Activated CD4-positive, alpha-beta T cell treated with anti-CD3 and anti-CD28 coated beads, Interleukin-2, amount 10 ng/mL, durations not matched to agents 7 days and 5 days (primary cell): ENCODE data around the gene SH3BP4. TPM values are rescaled to one million over a fixed set of nuclear protein-coding genes. Genes with fewer than 3 reads are reported as not detected.

ENCODE experiments used
- CTCF ChIA-PET: fragments of 350-600 bp; sonication (Branson Sonifier 250); formaldehyde crosslinking; loops from one replicate; lab custom pipeline; 2021; ENCODE audit warnings: antibody characterized with exemption; lab: Charles Lee
- POLR2A ChIA-PET: fragments of 350-600 bp; sonication (Branson Sonifier 250); formaldehyde crosslinking; loops from one replicate; lab custom pipeline; 2021; ENCODE audit warnings: antibody characterized with exemption; lab: Charles Lee
- DNase-seq: peaks from one replicate; pipeline ENCODE4 v3.0.0-alpha.2; 2020
- H3K27ac Mint-ChIP-seq: one replicate; pipeline ENCODE4 v1.8.0; 2021; ENCODE audit warnings: mild to moderate bottlenecking, moderate library complexity, mixed read lengths
- H3K27me3 Mint-ChIP-seq: one replicate; pipeline ENCODE4 v1.8.0; 2021; ENCODE audit warnings: mixed read lengths
- H3K36me3 Mint-ChIP-seq: one replicate; pipeline ENCODE4 v1.8.0; 2021; ENCODE audit warnings: low read depth, mixed read lengths
- H3K4me1 Mint-ChIP-seq: one replicate; pipeline ENCODE4 v1.8.0; 2021; ENCODE audit warnings: mixed read lengths
- H3K4me3 Mint-ChIP-seq: one replicate; pipeline ENCODE4 v1.8.0; 2021; ENCODE audit warnings: mild to moderate bottlenecking, moderate library complexity, mixed read lengths
- H3K9me3 Mint-ChIP-seq: one replicate; pipeline ENCODE4 v1.8.0; 2021; ENCODE audit warnings: mixed read lengths
- total RNA-seq, 2 experiments: library from RNA; stranded (reverse); gene quantifications; one replicate each; pipeline ENCODE4 v1.2.3, GENCODE V29; 2021

The SH3BP4 gene
- total RNA-seq, 2 experiments from 2014 or later = not detected

GRCh38 chr2:235070063-235070706, 118.4 kb downstream of the SH3BP4 start:
- ChIA-PET CTCF (interaction anchor here (0.5 kb wide), 1 partner anchor 245 kb away, joined by 4 read pairs; no protein-coding TSS in a partner anchor), POLR2A (no interaction called here)
- Mint-ChIP-seq H3K4me3 (no peak overlapping the region), H3K27ac (no peak overlapping the region), H3K4me1 (no peaks in the 10 kb centered on the region), H3K27me3 (peaks cover 19% of the 10 kb centered on the region), H3K9me3 (no peaks in the 10 kb centered on the region), H3K36me3 (no peaks in the 10 kb centered on the region)
- DNase-seq = no peak

GRCh38 chr2:235073868-235074413, 122.1 kb downstream of the SH3BP4 start:
- ChIA-PET POLR2A (no interaction called here), CTCF (no interaction called here)
- H3K9me3 Mint-ChIP-seq = no peaks in the 10 kb centered on the region
- no peaks in the 10 kb centered on the region for H3K36me3 Mint-ChIP-seq
- no peaks in the 10 kb centered on the region for H3K4me1 Mint-ChIP-seq
- no peak for DNase-seq
- H3K4me3 Mint-ChIP-seq = no peak overlapping the region
- H3K27ac Mint-ChIP-seq = no peak overlapping the region
- peaks cover 19% of the 10 kb centered on the region for H3K27me3 Mint-ChIP-seq

- no peaks in the 10 kb centered on the region for H3K36me3 Mint-ChIP-seq
- ChIA-PET CTCF (interaction anchor here (0.5 kb wide), 1 partner anchor 1111 kb away, joined by 3 read pairs; no protein-coding TSS in a partner anchor), POLR2A (no interaction called here)
- DNase-seq = no peak
- no peaks in the 10 kb centered on the region for H3K4me1 Mint-ChIP-seq
- peaks cover 2% of the 10 kb centered on the region for H3K27me3 Mint-ChIP-seq
- H3K27ac Mint-ChIP-seq = no peak overlapping the region
- no peaks in the 10 kb centered on the region for H3K9me3 Mint-ChIP-seq
- no peak overlapping the region for H3K4me3 Mint-ChIP-seq
Observed at GRCh38 chr2:235077046-235077445, 125.2 kb downstream of the SH3BP4 start.

- CTCF ChIA-PET = no interaction called here
- Mint-ChIP-seq H3K36me3 (no peaks in the 10 kb centered on the region), H3K9me3 (no peaks in the 10 kb centered on the region), H3K27ac (no peak overlapping the region), H3K4me1 (no peaks in the 10 kb centered on the region), H3K27me3 (no peaks in the 10 kb centered on the region), H3K4me3 (no peak overlapping the region)
- no peak for DNase-seq
- POLR2A ChIA-PET = no interaction called here
Observed at GRCh38 chr2:235078182-235078581, 126.4 kb downstream of the SH3BP4 start.

GRCh38 chr2:235078914-235079472, 127.2 kb downstream of the SH3BP4 start:
- Mint-ChIP-seq H3K9me3 (no peaks in the 10 kb centered on the region), H3K4me1 (no peaks in the 10 kb centered on the region), H3K4me3 (no peak overlapping the region), H3K36me3 (no peaks in the 10 kb centered on the region), H3K27ac (no peak overlapping the region), H3K27me3 (no peaks in the 10 kb centered on the region)
- ChIA-PET POLR2A (no interaction called here), CTCF (no interaction called here)
- no peak for DNase-seq

GRCh38 chr2:235080101-235080500, 128.3 kb downstream of the SH3BP4 start:
- Mint-ChIP-seq H3K4me1 (no peaks in the 10 kb centered on the region), H3K27me3 (no peaks in the 10 kb centered on the region), H3K4me3 (no peak overlapping the region), H3K27ac (no peak overlapping the region), H3K9me3 (no peaks in the 10 kb centered on the region), H3K36me3 (no peaks in the 10 kb centered on the region)
- POLR2A ChIA-PET = no interaction called here
- CTCF ChIA-PET = no interaction called here
- no peak for DNase-seq

GRCh38 chr2:235082578-235083338, 130.9 kb downstream of the SH3BP4 start:
- Mint-ChIP-seq H3K27me3 (no peaks in the 10 kb centered on the region), H3K4me3 (no peak overlapping the region), H3K9me3 (no peaks in the 10 kb centered on the region), H3K36me3 (no peaks in the 10 kb centered on the region), H3K27ac (no peak overlapping the region), H3K4me1 (no peaks in the 10 kb centered on the region)
- DNase-seq = no peak
- POLR2A ChIA-PET = no interaction called here
- CTCF ChIA-PET = no interaction called here

GRCh38 chr2:235083822-235084221, 132.0 kb downstream of the SH3BP4 start:
- Mint-ChIP-seq H3K4me1 (no peaks in the 10 kb centered on the region), H3K4me3 (no peak overlapping the region), H3K27me3 (no peaks in the 10 kb centered on the region), H3K27ac (no peak overlapping the region), H3K36me3 (no peaks in the 10 kb centered on the region), H3K9me3 (no peaks in the 10 kb centered on the region)
- CTCF ChIA-PET = interaction anchor here (1.1 kb wide), 1 partner anchor 51 kb away, joined by 3 read pairs; no protein-coding TSS in a partner anchor
- POLR2A ChIA-PET = no interaction called here
- no peak for DNase-seq

- Mint-ChIP-seq H3K4me3 (no peak overlapping the region), H3K27me3 (no peaks in the 10 kb centered on the region), H3K36me3 (no peaks in the 10 kb centered on the region), H3K27ac (no peak overlapping the region), H3K4me1 (no peaks in the 10 kb centered on the region), H3K9me3 (no peaks in the 10 kb centered on the region)
- CTCF ChIA-PET = interaction anchor here (1.1 kb wide), 1 partner anchor 52 kb away, joined by 3 read pairs; no protein-coding TSS in a partner anchor
- POLR2A ChIA-PET = no interaction called here
- no peak for DNase-seq
Observed at GRCh38 chr2:235084424-235084823, 132.6 kb downstream of the SH3BP4 start.

- H3K9me3 Mint-ChIP-seq = no peaks in the 10 kb centered on the region
- no peaks in the 10 kb centered on the region for H3K4me1 Mint-ChIP-seq
- no peaks in the 10 kb centered on the region for H3K27me3 Mint-ChIP-seq
- no peak overlapping the region for H3K27ac Mint-ChIP-seq
- no peak overlapping the region for H3K4me3 Mint-ChIP-seq
- CTCF ChIA-PET = no interaction called here
- no peak for DNase-seq
- POLR2A ChIA-PET = no interaction called here
- H3K36me3 Mint-ChIP-seq = no peaks in the 10 kb centered on the region
Observed at GRCh38 chr2:235085476-235085875, 133.7 kb downstream of the SH3BP4 start.

GRCh38 chr2:235086481-235087184, 134.8 kb downstream of the SH3BP4 start:
- Mint-ChIP-seq H3K27ac (no peak overlapping the region), H3K4me3 (no peak overlapping the region), H3K9me3 (no peaks in the 10 kb centered on the region)

GRCh38 chr2:235087832-235088495, 136.1 kb downstream of the SH3BP4 start:
- Mint-ChIP-seq H3K36me3 (no peaks in the 10 kb centered on the region), H3K4me1 (no peaks in the 10 kb centered on the region), H3K27me3 (no peaks in the 10 kb centered on the region), H3K4me3 (no peak overlapping the region), H3K27ac (no peak overlapping the region), H3K9me3 (no peaks in the 10 kb centered on the region)
- ChIA-PET CTCF (no interaction called here), POLR2A (no interaction called here)
- DNase-seq = no peak

More at GRCh38 chr2:235086481-235087184, 134.8 kb downstream of the SH3BP4 start:
- POLR2A ChIA-PET = no interaction called here
- CTCF ChIA-PET = no interaction called here
- DNase-seq = no peak
- no peaks in the 10 kb centered on the region for H3K4me1 Mint-ChIP-seq
- no peaks in the 10 kb centered on the region for H3K27me3 Mint-ChIP-seq
- H3K36me3 Mint-ChIP-seq = no peaks in the 10 kb centered on the region
